ENCODE data around the gene CFAP221. TPM values are rescaled to one million over a fixed set of nuclear protein-coding genes. Genes with fewer than 3 reads are reported as not detected.

Gene CFAP221
- total RNA-seq: not detected in 2 replicates

DNA sequence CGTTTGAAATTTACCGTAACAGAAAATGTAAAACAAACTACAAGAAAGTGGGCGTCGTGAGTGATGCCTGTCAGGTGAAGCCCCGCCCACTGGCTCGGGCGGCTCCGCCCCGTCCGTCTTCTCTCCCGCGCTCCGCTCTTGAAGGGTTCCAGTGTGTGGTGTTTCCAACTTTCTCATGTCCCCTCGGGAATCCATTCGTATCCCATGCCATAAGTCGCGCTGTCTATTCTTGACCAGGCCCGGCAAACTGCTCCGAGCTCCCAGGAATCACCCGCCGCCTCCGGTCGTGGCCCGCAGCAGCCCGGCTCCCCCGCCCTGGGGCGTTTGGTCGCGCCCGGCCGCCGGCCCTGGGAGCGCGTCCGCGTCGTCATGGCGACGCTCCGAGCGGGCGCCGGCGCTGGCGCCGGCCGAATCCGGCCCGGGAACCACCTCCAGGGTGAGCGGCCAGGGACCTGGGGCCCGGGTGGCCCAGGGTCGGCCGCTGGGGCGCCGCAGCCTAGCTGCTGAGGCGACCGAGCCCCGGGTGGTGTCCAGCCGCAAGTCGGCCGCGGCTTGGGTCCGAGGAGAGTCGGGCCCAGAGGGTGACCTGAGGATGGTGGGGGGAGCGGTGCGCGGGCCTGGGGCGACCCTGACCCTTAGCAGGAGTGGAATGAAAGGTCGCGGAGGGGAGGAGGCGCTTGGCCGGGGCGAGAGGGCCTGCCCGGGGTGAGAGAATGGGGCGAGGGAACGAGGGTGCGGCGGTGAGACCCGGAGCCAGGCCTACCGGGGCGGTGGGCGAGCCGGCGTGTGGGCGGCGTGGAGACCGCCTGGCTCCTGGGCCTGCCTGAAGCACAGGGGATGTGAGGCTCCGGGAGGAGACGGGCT is at the start of gene CFAP221:
TSS of gene CFAP221 (plus strand) at position 375 of the 864 bp plus-strand sequence. CDS start 1,683 bp downstream, outside the sequence.

GRCh38 chr2:119523952-119524694 is 20.1 kb upstream of the CFAP221 start, which contains the start of gene SCTR:
Gene SCTR (minus strand): TSS chr2:119524483. CDS start chr2:119524226, 257 bp downstream.

Other genes starting within 250 kb of the CFAP221 start
- 6.7 and 9.5 TPM in 2 replicates for gene C2orf76, start 177.6 kb upstream of the CFAP221 start, total RNA-seq
- gene DBI, start 177.5 kb upstream of the CFAP221 start, total RNA-seq: 71.5 and 80.2 TPM in 2 replicates
- gene TMEM37, start 112.6 kb upstream of the CFAP221 start, total RNA-seq: 0.30 TPM in 1 of 2 replicates, not detected in the other
- gene SCTR, start 20.0 kb upstream of the CFAP221 start, total RNA-seq: not detected in 2 replicates
- 4.8 and 5.5 TPM in 2 replicates for gene TMEM177, start 134.8 kb downstream of the CFAP221 start, total RNA-seq
- gene PTPN4, start 215.5 kb downstream of the CFAP221 start, total RNA-seq: 15.0 and 20.5 TPM in 2 replicates

Data from smooth muscle cell of the umbilical artery (primary cell).